ENCODE data around the gene CASKIN1.

- TF ChIP-seq, protein P1, sequence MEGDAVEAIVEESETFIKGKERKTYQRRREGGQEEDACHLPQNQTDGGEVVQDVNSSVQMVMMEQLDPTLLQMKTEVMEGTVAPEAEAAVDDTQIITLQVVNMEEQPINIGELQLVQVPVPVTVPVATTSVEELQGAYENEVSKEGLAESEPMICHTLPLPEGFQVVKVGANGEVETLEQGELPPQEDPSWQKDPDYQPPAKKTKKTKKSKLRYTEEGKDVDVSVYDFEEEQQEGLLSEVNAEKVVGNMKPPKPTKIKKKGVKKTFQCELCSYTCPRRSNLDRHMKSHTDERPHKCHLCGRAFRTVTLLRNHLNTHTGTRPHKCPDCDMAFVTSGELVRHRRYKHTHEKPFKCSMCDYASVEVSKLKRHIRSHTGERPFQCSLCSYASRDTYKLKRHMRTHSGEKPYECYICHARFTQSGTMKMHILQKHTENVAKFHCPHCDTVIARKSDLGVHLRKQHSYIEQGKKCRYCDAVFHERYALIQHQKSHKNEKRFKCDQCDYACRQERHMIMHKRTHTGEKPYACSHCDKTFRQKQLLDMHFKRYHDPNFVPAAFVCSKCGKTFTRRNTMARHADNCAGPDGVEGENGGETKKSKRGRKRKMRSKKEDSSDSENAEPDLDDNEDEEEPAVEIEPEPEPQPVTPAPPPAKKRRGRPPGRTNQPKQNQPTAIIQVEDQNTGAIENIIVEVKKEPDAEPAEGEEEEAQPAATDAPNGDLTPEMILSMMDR (IDR thresholded peaks at IDR 0.05) = no peak
- no peak for TF ChIP-seq ZFX (IDR thresholded peaks at IDR 0.05; ENCODE audit: borderline replicate concordance)
Measured at GRCh38 chr16:2156849-2157224, 39.6 kb downstream of the CASKIN1 start.
